CD14-positive monocyte (primary cell): ENCODE data around the gene CREB5. TPM values are rescaled to one million over a fixed set of nuclear protein-coding genes. Genes with fewer than 3 reads are reported as not detected.

Experiments used
- DNase-seq, 3 donors: peaks; one replicate each; pipeline ENCODE4 v3.0.0-alpha.2; 2011 to 2022
- H2AFZ ChIP-seq: 2 replicates; pipeline ENCODE4 v1.6.0; 2012; ENCODE audit warnings: mild to moderate bottlenecking, low read depth, low read length, inconsistent platforms; ENCODE audit not compliant: insufficient read depth, poor library complexity, severe bottlenecking
- H3K27ac ChIP-seq, 2 donors: 1 replicate in 1 of 2; 2 replicates in 1 of 2; pipeline ENCODE4 v1.5.1; 2012 to 2013; ENCODE audit warnings: low read length in 2 of 2, control low read depth in 1 of 2, inconsistent platforms in 1 of 2, low read depth in 1 of 2, mild to moderate bottlenecking in 1 of 2
- H3K27me3 ChIP-seq, 2 donors: one replicate each; pipeline versions ENCODE4 v1.6.0 to v1.6.1; 2011 to 2013; ENCODE audit warnings: low read length in 2 of 2; ENCODE audit not compliant: control insufficient read depth in 2 of 2, insufficient read depth in 2 of 2
- H3K36me3 ChIP-seq, 2 donors: replicated peaks in 1 of 2; 1 replicate in 1 of 2; 2 replicates in 1 of 2; pipeline versions ENCODE4 v1.5.1 to v1.6.1; 2012 to 2013; ENCODE audit warnings: low read length in 2 of 2, control low read depth in 1 of 2, inconsistent platforms in 1 of 2, mild to moderate bottlenecking in 1 of 2; ENCODE audit not compliant: insufficient read depth in 2 of 2, control insufficient read depth in 1 of 2
- H3K4me1 ChIP-seq, 2 donors: 1 replicate in 1 of 2; 2 replicates in 1 of 2; pipeline versions ENCODE4 v1.5.1 to v1.6.1; 2012 to 2013; ENCODE audit warnings: low read length in 2 of 2, control low read depth in 1 of 2, inconsistent platforms in 1 of 2, mild to moderate bottlenecking in 1 of 2, moderate library complexity in 1 of 2; ENCODE audit not compliant: insufficient read depth in 2 of 2, control insufficient read depth in 1 of 2
- H3K4me2 ChIP-seq: replicated peaks from 2 replicates; pipeline ENCODE3; 2012; ENCODE audit warnings: low read length, moderate library complexity, mild to moderate bottlenecking; ENCODE audit not compliant: poor library complexity, severe bottlenecking; ENCODE audit errors: extremely low read depth
- H3K4me3 ChIP-seq, 3 experiments: fragments of 200-600 bp in 1 of 3; sonication (generic) in 1 of 3; replicated peaks in 1 of 3; 1 replicate in 2 of 3; 2 replicates in 1 of 3; pipeline ENCODE4 v1.5.1; 2011 to 2013; ENCODE audit warnings: low read length in 3 of 3, mild to moderate bottlenecking in 3 of 3, control low read depth in 2 of 3, low read depth in 2 of 3, inconsistent platforms in 1 of 3, moderate library complexity in 1 of 3
- H3K79me2 ChIP-seq: 2 replicates; pipeline ENCODE4 v1.6.0; 2012; ENCODE audit warnings: mild to moderate bottlenecking, control low read depth, inconsistent platforms, low read length, moderate library complexity; ENCODE audit not compliant: insufficient read depth
- H3K9ac ChIP-seq: 2 replicates; pipeline ENCODE4 v1.6.0; 2017; ENCODE audit warnings: low read length, mild to moderate bottlenecking; ENCODE audit not compliant: insufficient read depth, poor library complexity, severe bottlenecking
- H3K9me3 ChIP-seq, 2 donors: replicated peaks in 1 of 2; 1 replicate in 1 of 2; 2 replicates in 1 of 2; pipeline versions ENCODE4 v1.5.1 to v1.6.1; 2012 to 2013; ENCODE audit warnings: low read length in 2 of 2, control low read depth in 1 of 2; ENCODE audit not compliant: control insufficient read depth in 1 of 2, insufficient read depth in 1 of 2
- H4K20me1 ChIP-seq: 2 replicates; pipeline ENCODE4 v1.6.0; 2012; ENCODE audit warnings: mild to moderate bottlenecking, low read length, control low read depth, moderate library complexity; ENCODE audit not compliant: insufficient read depth
- H3K27ac Mint-ChIP-seq, 7 donors: one replicate each; pipeline ENCODE4 v1.8.0; 2020; ENCODE audit warnings: mild to moderate bottlenecking in 7 of 7, mixed read lengths in 7 of 7, moderate library complexity in 6 of 7, inconsistent platforms in 2 of 7
- H3K27me3 Mint-ChIP-seq, 3 donors: one replicate each; pipeline ENCODE4 v1.8.0; 2021 to 2022; ENCODE audit warnings: low read depth in 3 of 3, mild to moderate bottlenecking in 3 of 3, mixed read lengths in 3 of 3, moderate library complexity in 3 of 3, inconsistent platforms in 1 of 3
- H3K36me3 Mint-ChIP-seq, 2 donors: one replicate each; pipeline ENCODE4 v1.8.0; 2020; ENCODE audit warnings: mixed read lengths in 2 of 2, inconsistent platforms in 1 of 2, mild to moderate bottlenecking in 1 of 2
- H3K4me1 Mint-ChIP-seq: one replicate; pipeline ENCODE4 v1.8.0; 2020; ENCODE audit warnings: mild to moderate bottlenecking, mixed read lengths
- H3K4me3 Mint-ChIP-seq, 2 donors: one replicate each; pipeline ENCODE4 v1.8.0; 2020; ENCODE audit warnings: mild to moderate bottlenecking in 2 of 2, mixed read lengths in 2 of 2, moderate library complexity in 1 of 2
- H3K9me3 Mint-ChIP-seq, 7 donors: one replicate each; pipeline ENCODE4 v1.8.0; 2020 to 2022; ENCODE audit warnings: mixed read lengths in 7 of 7, mild to moderate bottlenecking in 6 of 7, moderate library complexity in 6 of 7, inconsistent platforms in 2 of 7
- WGBS: methylation state at CpG from one replicate; pipeline ENCODE4 v1.1.5; 2013; ENCODE audit warnings: missing lambda C conversion rate; ENCODE audit not compliant: insufficient coverage; 5-methylcytosine and 5-hydroxymethylcytosine counted together
- intact Hi-C, 2 donors: fragments of 100-400 bp; cut with micrococcal nuclease; formaldehyde crosslinking; loops; one replicate each; pipeline versions ENCODE4 v1.15.0 to v1.15.1; 2023
- polyA plus RNA-seq, 3 donors: library from polyadenylated mRNA; depleted of rRNA in 1 of 3; unstranded in 2 of 3; stranded (reverse) in 1 of 3; fragments of 300-500 nt in 2 of 3; fragments of >200 nt in 1 of 3; fragmentation: Illumina TruSeq in 2 of 3; gene quantifications; 1 replicate in 2 of 3; 2 replicates in 1 of 3; pipeline ENCODE4 v1.2.3, GENCODE V29; 2012 to 2021
- TF ChIP-seq, protein P1 (sequence below): fragments of 200-600 bp; IDR thresholded peaks from one replicate; pipeline ENCODE4 v1.8.0; 2022; ENCODE audit warnings: antibody characterized with exemption, mild to moderate bottlenecking

Gene CREB5
- polyA plus RNA-seq, 3 donors = 25.1 to 72.3 (median 44.2) TPM

DNA sequence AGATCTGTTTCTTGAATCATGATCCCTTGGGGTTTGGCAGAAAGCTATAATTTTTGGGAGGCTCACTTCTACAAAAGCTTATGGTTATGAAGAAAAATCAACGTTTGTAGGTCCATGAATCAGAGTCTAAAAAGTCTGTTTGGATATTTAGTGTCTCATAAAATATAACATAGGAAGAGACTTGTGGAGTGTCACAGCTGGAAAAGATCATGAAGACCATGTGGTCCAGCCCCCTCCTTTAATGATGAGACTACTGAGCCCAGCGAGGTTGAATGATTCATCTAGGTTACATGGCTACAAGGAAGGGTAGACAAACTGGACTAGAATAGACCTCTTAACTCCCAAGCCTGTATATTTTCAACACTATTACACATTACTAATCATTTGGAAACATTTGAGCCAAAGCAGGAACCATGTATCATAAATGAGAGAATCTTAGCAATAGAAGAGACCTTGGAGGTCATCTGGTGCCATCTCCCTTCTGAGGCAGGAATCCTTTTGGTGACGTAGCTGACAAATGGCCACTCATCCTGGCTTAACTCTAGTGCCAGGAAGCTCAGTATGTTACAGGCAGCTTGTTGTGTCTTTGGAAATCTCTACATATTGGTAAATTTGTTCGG, 152.5 kb downstream of the CREB5 start:
- Histone ChIP-seq H3K4me1 (no peaks in the 10 kb centered on the region), H3K4me3 (no peak overlapping the region), H3K9me3 (no peaks in the 10 kb centered on the region), H4K20me1 (no peaks in the 10 kb centered on the region), H3K9ac (no peak overlapping the region), H2AFZ (no peak overlapping the region), H3K27ac (no peak overlapping the region), H3K4me2 (no peak overlapping the region), H3K36me3 (no peaks in the 10 kb centered on the region), H3K27me3 (peaks cover 0 to 2% of the 10 kb centered on the region in 2 donors), H3K79me2 (no peaks in the 10 kb centered on the region)
- intact Hi-C loops = no loop called here
- no peaks in the 10 kb centered on the region for H3K36me3 Mint-ChIP-seq
- H3K9me3 Mint-ChIP-seq = peaks cover 0 to 3% (median 0%) of the 10 kb centered on the region in 7 donors
- TF ChIP-seq, protein P1, sequence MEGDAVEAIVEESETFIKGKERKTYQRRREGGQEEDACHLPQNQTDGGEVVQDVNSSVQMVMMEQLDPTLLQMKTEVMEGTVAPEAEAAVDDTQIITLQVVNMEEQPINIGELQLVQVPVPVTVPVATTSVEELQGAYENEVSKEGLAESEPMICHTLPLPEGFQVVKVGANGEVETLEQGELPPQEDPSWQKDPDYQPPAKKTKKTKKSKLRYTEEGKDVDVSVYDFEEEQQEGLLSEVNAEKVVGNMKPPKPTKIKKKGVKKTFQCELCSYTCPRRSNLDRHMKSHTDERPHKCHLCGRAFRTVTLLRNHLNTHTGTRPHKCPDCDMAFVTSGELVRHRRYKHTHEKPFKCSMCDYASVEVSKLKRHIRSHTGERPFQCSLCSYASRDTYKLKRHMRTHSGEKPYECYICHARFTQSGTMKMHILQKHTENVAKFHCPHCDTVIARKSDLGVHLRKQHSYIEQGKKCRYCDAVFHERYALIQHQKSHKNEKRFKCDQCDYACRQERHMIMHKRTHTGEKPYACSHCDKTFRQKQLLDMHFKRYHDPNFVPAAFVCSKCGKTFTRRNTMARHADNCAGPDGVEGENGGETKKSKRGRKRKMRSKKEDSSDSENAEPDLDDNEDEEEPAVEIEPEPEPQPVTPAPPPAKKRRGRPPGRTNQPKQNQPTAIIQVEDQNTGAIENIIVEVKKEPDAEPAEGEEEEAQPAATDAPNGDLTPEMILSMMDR = no peak
- H3K4me1 Mint-ChIP-seq = no peaks in the 10 kb centered on the region
- no peak for DNase-seq
- no peak overlapping the region for H3K4me3 Mint-ChIP-seq
- H3K27me3 Mint-ChIP-seq = peaks cover 0 to 10% (median 8%) of the 10 kb centered on the region in 3 donors
- no CpG with 5 or more reads among the region's 4 CpGs for WGBS
- H3K27ac Mint-ChIP-seq = no peak overlapping the region

DNA sequence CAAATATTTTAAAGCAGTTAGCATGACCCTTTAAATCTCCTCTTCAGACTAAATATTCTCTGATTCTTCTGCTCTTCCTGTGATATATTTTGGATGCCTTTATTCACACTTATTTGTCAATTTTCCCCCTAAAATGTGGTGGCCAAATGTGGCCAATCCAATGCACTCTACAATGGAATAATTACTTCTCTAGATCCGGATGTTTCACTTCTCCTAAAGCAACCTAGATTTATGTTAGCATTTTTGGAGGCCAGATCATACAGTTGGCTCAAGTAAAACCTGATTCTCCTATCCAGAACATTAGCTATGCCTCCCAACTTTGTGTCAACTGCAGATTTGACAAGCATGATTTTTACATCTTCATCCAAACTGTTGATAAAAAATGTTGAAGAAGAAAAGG, 153.7 kb downstream of the CREB5 start:
- no peak overlapping the region for H3K4me2 ChIP-seq
- TF ChIP-seq, protein P1 = no peak
- H3K27ac Mint-ChIP-seq = no peak overlapping the region
- H4K20me1 ChIP-seq = no peaks in the 10 kb centered on the region
- H3K9ac ChIP-seq = no peak overlapping the region
- H3K27me3 ChIP-seq = peaks cover 0 to 2% of the 10 kb centered on the region in 2 donors
- H3K4me3 Mint-ChIP-seq = no peak overlapping the region
- H3K4me3 ChIP-seq = no peak overlapping the region
- no peaks in the 10 kb centered on the region for H3K9me3 ChIP-seq
- no peaks in the 10 kb centered on the region for H3K36me3 Mint-ChIP-seq
- H3K4me1 Mint-ChIP-seq = no peaks in the 10 kb centered on the region
- no peak for DNase-seq
- H3K9me3 Mint-ChIP-seq = no peaks in the 10 kb centered on the region
- H3K27ac ChIP-seq = no peak overlapping the region
- no peaks in the 10 kb centered on the region for H3K4me1 ChIP-seq
- H3K36me3 ChIP-seq = no peaks in the 10 kb centered on the region
- H3K27me3 Mint-ChIP-seq = peaks cover 0 to 10% (median 8%) of the 10 kb centered on the region in 3 donors
- 50% methylated on average over 1 of the region's 1 CpG for WGBS
- H3K79me2 ChIP-seq = no peaks in the 10 kb centered on the region
- H2AFZ ChIP-seq = no peak overlapping the region
- intact Hi-C loops = no loop called here
